HCT116 (cell line): ENCODE data around the gene PRMT5. TPM values are rescaled to one million over a fixed set of nuclear protein-coding genes. Genes with fewer than 3 reads are reported as not detected.

Experiments used
- ATAC-seq: fragments of 200-7000 bp; cut with Tn5 transposase; 2 replicates; pipeline ENCODE4 v1.9.1; 2020; ENCODE audit warnings: mild to moderate bottlenecking, moderate library complexity
- BruUV-seq: library from RNA; stranded (reverse); fragments of 400-500 nt; replicated peaks from 2 replicates; lab custom pipeline; 2021; lab: Mats Ljungman, UMichigan
- CTCF ChIA-PET: fragments of 300-600 bp; sonication (Branson Sonifier 250); formaldehyde crosslinking; loops from one replicate; lab custom pipeline; 2021; ENCODE audit warnings: antibody characterized with exemption; lab: Charles Lee
- POLR2A ChIA-PET: fragments of 300-600, 350-600 bp; sonication (Branson Sonifier 250); formaldehyde crosslinking; loops from one replicate; lab custom pipeline; 2021; ENCODE audit warnings: antibody characterized with exemption; lab: Charles Lee
- RAD21 ChIA-PET, 2 experiments: fragments of 300-600 bp; sonication (Branson Sonifier 250); formaldehyde crosslinking; loops; one replicate each; lab custom pipeline; 2023; ENCODE audit warnings: low total read pairs in 2 of 2; ENCODE audit not compliant: uncharacterized antibody in 2 of 2, unreplicated experiment in 2 of 2, low non-redundant PET in 1 of 2; lab: Charles Lee
- DNase-seq: peaks from one replicate; pipeline ENCODE4 v3.0.0-alpha.2; 2010; ENCODE audit warnings: low read depth, low spot score
- H2AFZ ChIP-seq: fragments of 200-600 bp; shearing (Covaris generic), sonication (generic); 2 replicates; pipeline ENCODE4 v1.6.1; 2017; ENCODE audit warnings: low read depth, mixed run types, mixed read lengths, antibody characterized with exemption, low read length; ENCODE audit not compliant: poor library complexity, severe bottlenecking
- H3K27ac ChIP-seq: 2 replicates; pipeline ENCODE4 v1.5.1; 2012; ENCODE audit warnings: low read depth, low read length
- H3K27me3 ChIP-seq: fragments of 200-600 bp; sonication (generic); 2 replicates; pipeline ENCODE4 v1.6.1; 2016; ENCODE audit warnings: mixed run types, low read length, mixed read lengths; ENCODE audit not compliant: insufficient read depth
- H3K36me3 ChIP-seq, 2 experiments: fragments of 200-500 bp in 1 of 2; fragments of 200-600 bp in 1 of 2; sonication (Bioruptor generic) in 1 of 2; sonication (generic) in 1 of 2; 2 replicates each; pipeline versions ENCODE4 v1.5.1 to v1.6.1; 2014 to 2016; ENCODE audit warnings: low read length in 2 of 2, inconsistent platforms in 1 of 2, mixed read lengths in 1 of 2, mixed run types in 1 of 2; ENCODE audit not compliant: insufficient read depth in 2 of 2, control insufficient read depth in 1 of 2
- H3K4me1 ChIP-seq, 2 experiments: fragments of 200-600 bp in 1 of 2; sonication (generic) in 1 of 2; 2 replicates each; pipeline versions ENCODE4 v1.5.1 to v1.6.1; 2012 to 2017; ENCODE audit warnings: low read length in 2 of 2, inconsistent platforms in 1 of 2, mild to moderate bottlenecking in 1 of 2, mixed read lengths in 1 of 2, mixed run types in 1 of 2, moderate library complexity in 1 of 2; ENCODE audit not compliant: insufficient read depth in 2 of 2, control insufficient read depth in 1 of 2
- H3K4me2 ChIP-seq: fragments of 200-600 bp; sonication (generic); 2 replicates; pipeline ENCODE4 v1.6.1; 2017; ENCODE audit warnings: mixed run types, low read length, mixed read lengths
- H3K4me3 ChIP-seq, 2 experiments: fragments of 200-600 bp in 1 of 2; sonication (generic) in 1 of 2; replicated peaks in 1 of 2; 2 replicates each; pipeline ENCODE4 v1.5.1; 2011 to 2016; ENCODE audit warnings: low read length in 2 of 2, control low read depth in 1 of 2, low read depth in 1 of 2, mild to moderate bottlenecking in 1 of 2, mixed read lengths in 1 of 2, mixed run types in 1 of 2
- H3K79me2 ChIP-seq: fragments of 200-600 bp; sonication (generic); 2 replicates; pipeline ENCODE4 v1.6.1; 2017; ENCODE audit warnings: mild to moderate bottlenecking, mixed run types, low read length, moderate library complexity, mixed read lengths; ENCODE audit not compliant: insufficient read depth
- H3K9ac ChIP-seq: fragments of 200-600 bp; sonication (generic); 2 replicates; pipeline ENCODE4 v1.6.1; 2016; ENCODE audit warnings: low read length, mixed read lengths
- H3K9me2 ChIP-seq: fragments of 200-600 bp; sonication (generic), shearing (Covaris generic); 2 replicates; pipeline ENCODE4 v1.6.1; 2017; ENCODE audit warnings: mixed run types, mild to moderate bottlenecking, moderate library complexity; ENCODE audit not compliant: insufficient read depth
- H3K9me3 ChIP-seq, 2 experiments: fragments of 200-500 bp in 1 of 2; fragments of 200-600 bp in 1 of 2; sonication (Bioruptor generic) in 1 of 2; sonication (generic) in 1 of 2; 2 replicates each; pipeline ENCODE4 v1.6.1; 2014 to 2017; ENCODE audit warnings: low read length in 2 of 2, mixed read lengths in 2 of 2, inconsistent platforms in 1 of 2, low read depth in 1 of 2, mild to moderate bottlenecking in 1 of 2, mixed run types in 1 of 2, moderate library complexity in 1 of 2; ENCODE audit not compliant: control insufficient read depth in 1 of 2, insufficient read depth in 1 of 2
- H4K20me1 ChIP-seq: fragments of 200-600 bp; sonication (generic), shearing (Covaris generic); 2 replicates; pipeline ENCODE4 v1.6.1; 2017; ENCODE audit warnings: mixed run types, mild to moderate bottlenecking, moderate library complexity; ENCODE audit not compliant: insufficient read depth
- ATF3 ChIP-seq: IDR thresholded peaks from 2 replicates; pipeline ENCODE4 v1.6.1; 2012
- CEBPB ChIP-seq: IDR thresholded peaks from 2 replicates; pipeline ENCODE4 v1.6.1; 2012; ENCODE audit warnings: low read depth
- CTCF ChIP-seq, 3 experiments: fragments of 200-600 bp in 1 of 3; sonication (generic) in 1 of 3; IDR thresholded peaks in 2 of 3; conservative IDR thresholded peaks in 1 of 3; 2 replicates each; pipeline ENCODE4 v1.5.1; 2012 to 2017; ENCODE audit warnings: low read depth in 2 of 3, low read length in 2 of 3, antibody characterized with exemption in 1 of 3, borderline replicate concordance in 1 of 3, control low read depth in 1 of 3, mild to moderate bottlenecking in 1 of 3, mixed read lengths in 1 of 3, mixed run types in 1 of 3, moderate library complexity in 1 of 3; ENCODE audit not compliant: insufficient read depth in 1 of 3
- EZH2 ChIP-seq: fragments of 200-600 bp; sonication (generic); IDR thresholded peaks from 2 replicates; pipeline ENCODE4 v1.6.1; 2017; ENCODE audit warnings: antibody characterized with exemption, mixed run types
- FOSL1 ChIP-seq: IDR thresholded peaks from 2 replicates; pipeline ENCODE4 v1.6.1; 2012; ENCODE audit warnings: low read depth
- JUND ChIP-seq: IDR thresholded peaks from 2 replicates; pipeline ENCODE4 v1.6.1; 2012
- REST ChIP-seq: IDR thresholded peaks from 2 replicates; pipeline ENCODE4 v1.6.1; 2012; ENCODE audit warnings: low read depth
- SIN3A ChIP-seq: IDR thresholded peaks from 2 replicates; pipeline ENCODE4 v1.6.1; 2012; ENCODE audit warnings: low read depth
- SRF ChIP-seq: IDR thresholded peaks from 2 replicates; pipeline ENCODE4 v1.6.1; 2012; ENCODE audit warnings: low read depth
- ZBTB33 ChIP-seq: IDR thresholded peaks from 2 replicates; pipeline ENCODE4 v1.6.1; 2011; ENCODE audit warnings: mild to moderate bottlenecking, low read length, moderate library complexity; ENCODE audit not compliant: insufficient replicate concordance; ENCODE audit errors: extremely low read depth
- ZFX ChIP-seq: fragments of 450-650 bp; IDR thresholded peaks from 2 replicates; pipeline ENCODE4 v1.6.1; 2017
- ZNF274 ChIP-seq: fragments of 200-500 bp; sonication (Bioruptor generic); IDR thresholded peaks from 2 replicates; pipeline ENCODE4 v1.6.1; 2014; ENCODE audit warnings: mild to moderate bottlenecking, low read depth, low read length, inconsistent platforms
- intact Hi-C: fragments of 100-400 bp; cut with micrococcal nuclease; formaldehyde crosslinking; loops from 2 replicates; pipeline ENCODE4 v1.10.0; 2022
- total RNA-seq: library from RNA; stranded (reverse); gene quantifications from one replicate; pipeline ENCODE4 v1.2.1, GENCODE V29; 2021; ENCODE audit not compliant: unreplicated experiment

Gene PRMT5
- total RNA-seq, 1 experiment from 2014 or later: 186 TPM

- ChIA-PET POLR2A (no interaction called here), CTCF (no interaction called here), RAD21 (no interaction called here)
- TF ChIP-seq EZH2 (no peak), JUND (no peak), FOSL1 (no peak), CTCF (IDR thresholded peaks at IDR 0.05 in 2 of 3, conservative IDR thresholded peaks at IDR 0.05 in 1 of 3; ENCODE audit: borderline replicate concordance in 1 of 3, insufficient read depth in 1 of 3, low read depth in 2 of 3, low read length in 2 of 3) (no peak)
- ATAC-seq (no peak), DNase-seq (no peak)
- Histone ChIP-seq H3K4me2 (no peak overlapping the region), H3K9me3 (no peaks in the 10 kb centered on the region), H3K79me2 (no peaks in the 10 kb centered on the region; the same call in 1 of the 2 replicates), H3K4me3 (no peak overlapping the region), H3K9ac (no peak overlapping the region), H4K20me1 (no peaks in the 10 kb centered on the region), H3K9me2 (no peaks in the 10 kb centered on the region), H3K4me1 (peaks cover 13 to 19% of the 10 kb centered on the region in 2 experiments), H3K36me3 (no peaks in the 10 kb centered on the region), H2AFZ (no peak overlapping the region), H3K27ac (no peak overlapping the region), H3K27me3 (no peaks in the 10 kb centered on the region)
- no TSS peak for BruUV-seq
- intact Hi-C loops: no loop called here
Observed at GRCh38 chr14:22892488-22892887, 36.7 kb downstream of the PRMT5 start.

GRCh38 chr14:22890416-22890815, 38.8 kb downstream of the PRMT5 start:
- no peak overlapping the region for H3K4me3 ChIP-seq
- no peaks in the 10 kb centered on the region for H3K36me3 ChIP-seq
- no peaks in the 10 kb centered on the region for H4K20me1 ChIP-seq
- ChIA-PET POLR2A (interaction anchor here (0.6 kb wide), 1 partner anchor 20 kb away, joined by 4 read pairs; no protein-coding TSS in a partner anchor), CTCF (interaction anchor here (1.2 to 2.6 kb wide), 2 partner anchors 10 to 18 kb away, joined by 4 to 11 read pairs; partner anchors contain the start of gene LRP10), RAD21 (no interaction called here)
- BruUV-seq: no TSS peak
- no peak for DNase-seq
- no peaks in the 10 kb centered on the region for H3K27me3 ChIP-seq
- ATAC-seq: no peak
- no peak overlapping the region for H2AFZ ChIP-seq
- no peak overlapping the region for H3K4me2 ChIP-seq
- H3K9me3 ChIP-seq: no peaks in the 10 kb centered on the region
- no peak overlapping the region for H3K27ac ChIP-seq
- intact Hi-C loops: no loop called here
- H3K9ac ChIP-seq: no peak overlapping the region
- H3K9me2 ChIP-seq: no peaks in the 10 kb centered on the region
- H3K4me1 ChIP-seq: peaks cover 20 to 30% of the 10 kb centered on the region in 2 experiments
- no peaks in the 10 kb centered on the region; the same call in 1 of the 2 replicates for H3K79me2 ChIP-seq
- TF ChIP-seq REST: no peak
- no peak for TF ChIP-seq CEBPB
- no peak for TF ChIP-seq ZBTB33
- TF ChIP-seq EZH2: no peak
- TF ChIP-seq SRF: no peak
- TF ChIP-seq ZNF274: no peak
- no peak for TF ChIP-seq SIN3A
- TF ChIP-seq ATF3: no peak
- no peak for TF ChIP-seq FOSL1
- no peak for TF ChIP-seq ZFX
